Mesendoderm (in vitro differentiated cells): ENCODE data around the gene DPYSL4.

Source experiments
- DNase-seq: peaks from one replicate; pipeline ENCODE4 v3.0.0; 2013
- H2AK5ac ChIP-seq: 2 replicates; pipeline ENCODE4 v1.6.1; 2013; ENCODE audit warnings: low read length, inconsistent platforms
- H2BK120ac ChIP-seq: 2 replicates; pipeline ENCODE4 v1.6.1; 2013; ENCODE audit warnings: low read depth, mild to moderate bottlenecking, low read length, moderate library complexity, mixed read lengths
- H2BK15ac ChIP-seq: replicated peaks from 2 replicates; pipeline ENCODE4 v1.6.1; 2013; ENCODE audit warnings: low read depth, mild to moderate bottlenecking, moderate library complexity
- H2BK5ac ChIP-seq: 2 replicates; pipeline ENCODE4 v1.6.1; 2013; ENCODE audit warnings: low read length, inconsistent platforms
- H3K18ac ChIP-seq: 2 replicates; pipeline ENCODE4 v1.6.1; 2013; ENCODE audit warnings: mild to moderate bottlenecking, low read length, mixed read lengths
- H3K23ac ChIP-seq: one replicate; pipeline ENCODE4 v1.6.1; 2013; ENCODE audit warnings: low read length
- H3K27ac ChIP-seq: 2 replicates; pipeline ENCODE4 v1.5.1; 2013; ENCODE audit warnings: low read depth, mild to moderate bottlenecking, inconsistent platforms, low read length, moderate library complexity
- H3K27me3 ChIP-seq: 2 replicates; pipeline ENCODE4 v1.6.1; 2013; ENCODE audit warnings: low read length, control low read depth, mild to moderate bottlenecking, inconsistent platforms; ENCODE audit not compliant: insufficient read depth, poor library complexity
- H3K36me3 ChIP-seq: 2 replicates; pipeline ENCODE4 v1.6.1; 2013; ENCODE audit warnings: low read length, inconsistent platforms; ENCODE audit not compliant: control insufficient read depth, insufficient read depth
- H3K4ac ChIP-seq: one replicate; pipeline ENCODE4 v1.6.1; 2013; ENCODE audit warnings: low read depth, mild to moderate bottlenecking, low read length, moderate library complexity
- H3K4me1 ChIP-seq: 2 replicates; pipeline ENCODE4 v1.6.1; 2013; ENCODE audit warnings: low read depth, low read length, inconsistent platforms; ENCODE audit not compliant: control insufficient read depth
- H3K4me2 ChIP-seq: 2 replicates; pipeline ENCODE4 v1.6.1; 2013; ENCODE audit warnings: low read length
- H3K4me3 ChIP-seq: 2 replicates; pipeline ENCODE4 v1.5.1; 2013; ENCODE audit warnings: mild to moderate bottlenecking, low read length
- H3K56ac ChIP-seq: one replicate; pipeline ENCODE4 v1.6.1; 2013; ENCODE audit warnings: low read length
- H3K79me1 ChIP-seq: 2 replicates; pipeline ENCODE4 v1.6.1; 2013; ENCODE audit warnings: low read length, inconsistent platforms
- H3K79me2 ChIP-seq: 2 replicates; pipeline ENCODE4 v1.6.1; 2013; ENCODE audit warnings: mild to moderate bottlenecking, low read length; ENCODE audit not compliant: control insufficient read depth, insufficient read depth
- H3K9ac ChIP-seq: 2 replicates; pipeline ENCODE4 v1.6.1; 2013; ENCODE audit warnings: low read length, inconsistent platforms
- H4K5ac ChIP-seq: one replicate; pipeline ENCODE4 v1.6.1; 2013; ENCODE audit warnings: low read length
- H4K8ac ChIP-seq: one replicate; pipeline ENCODE4 v1.6.1; 2013; ENCODE audit warnings: low read depth, mild to moderate bottlenecking, control low read depth, low read length, moderate library complexity
- WGBS: extraction: QIAGEN DNeasy Blood & Tissue Kit; methylation state at CpG from one replicate; pipeline ENCODE4 v1.1.7; 2013; ENCODE audit warnings: low lambda C conversion rate, missing lambda C conversion rate; ENCODE audit not compliant: insufficient coverage; ENCODE audit errors: extremely low coverage; 5-methylcytosine and 5-hydroxymethylcytosine counted together

Gene DPYSL4

GRCh38 chr10:132175907-132176581 lies 10.7 kb upstream of the DPYSL4 start:
- Histone ChIP-seq H3K36me3 (no peaks in the 10 kb centered on the region), H3K79me1 (no peaks in the 10 kb centered on the region), H3K56ac (no peak overlapping the region), H3K18ac (no peak overlapping the region), H3K4me1 (no peaks in the 10 kb centered on the region), H3K27me3 (no peaks in the 10 kb centered on the region), H2BK15ac (no peak overlapping the region), H2BK120ac (no peak overlapping the region), H3K79me2 (no peaks in the 10 kb centered on the region), H2AK5ac (no peak overlapping the region), H3K23ac (no peak overlapping the region), H3K4me2 (no peak overlapping the region), H2BK5ac (no peak overlapping the region), H3K4ac (no peak overlapping the region), H3K27ac (no peak overlapping the region), H3K4me3 (no peak overlapping the region), H4K5ac (no peak overlapping the region), H4K8ac (no peak overlapping the region), H3K9ac (no peak overlapping the region)
- DNase-seq: no peak
- WGBS: no CpG with 5 or more reads among the region's 16 CpGs

GRCh38 chr10:132176623-132177500 lies 9.9 kb upstream of the DPYSL4 start:
- Histone ChIP-seq H3K79me1 (no peaks in the 10 kb centered on the region), H3K36me3 (no peaks in the 10 kb centered on the region), H3K27me3 (no peaks in the 10 kb centered on the region), H2AK5ac (no peak overlapping the region), H3K4me1 (no peaks in the 10 kb centered on the region), H3K4me3 (no peak overlapping the region), H4K8ac (no peak overlapping the region), H3K79me2 (no peaks in the 10 kb centered on the region), H2BK120ac (no peak overlapping the region), H3K18ac (no peak overlapping the region), H3K9ac (no peak overlapping the region), H4K5ac (no peak overlapping the region), H3K27ac (no peak overlapping the region), H3K56ac (no peak overlapping the region), H3K4me2 (no peak overlapping the region), H2BK15ac (no peak overlapping the region), H3K4ac (no peak overlapping the region), H3K23ac (no peak overlapping the region), H2BK5ac (no peak overlapping the region)
- no peak for DNase-seq
- no CpG with 5 or more reads among the region's 19 CpGs for WGBS

- Histone ChIP-seq H3K27ac (no peak overlapping the region), H2BK5ac (no peak overlapping the region), H3K9ac (no peak overlapping the region), H3K23ac (no peak overlapping the region), H2BK120ac (no peak overlapping the region), H2BK15ac (no peak overlapping the region), H3K4me1 (no peaks in the 10 kb centered on the region), H3K36me3 (no peaks in the 10 kb centered on the region), H3K18ac (no peak overlapping the region), H4K8ac (no peak overlapping the region), H3K79me1 (no peaks in the 10 kb centered on the region), H3K56ac (no peak overlapping the region), H3K27me3 (no peaks in the 10 kb centered on the region), H4K5ac (no peak overlapping the region), H3K4me3 (no peak overlapping the region), H3K4ac (no peak overlapping the region), H3K79me2 (no peaks in the 10 kb centered on the region), H3K4me2 (no peak overlapping the region), H2AK5ac (no peak overlapping the region)
- no peak for DNase-seq
- no CpG with 5 or more reads among the region's 6 CpGs for WGBS
These were observed 8.7 kb upstream of the DPYSL4 start for GRCh38 chr10:132178046-132178445.

- Histone ChIP-seq H3K4me3 (no peak overlapping the region), H3K56ac (no peak overlapping the region), H2BK5ac (no peak overlapping the region), H3K36me3 (no peaks in the 10 kb centered on the region), H3K4me2 (no peak overlapping the region), H3K4ac (no peak overlapping the region), H2BK15ac (no peak overlapping the region), H3K23ac (no peak overlapping the region), H2AK5ac (no peak overlapping the region), H3K27me3 (no peaks in the 10 kb centered on the region), H2BK120ac (no peak overlapping the region), H3K9ac (no peak overlapping the region), H3K18ac (no peak overlapping the region), H3K27ac (no peak overlapping the region), H3K79me2 (no peaks in the 10 kb centered on the region), H3K4me1 (no peaks in the 10 kb centered on the region), H3K79me1 (no peaks in the 10 kb centered on the region), H4K8ac (no peak overlapping the region), H4K5ac (no peak overlapping the region)
- WGBS: no CpG with 5 or more reads among the region's 23 CpGs
- no peak for DNase-seq
These were observed 7.8 kb upstream of the DPYSL4 start for GRCh38 chr10:132178672-132179545.

GRCh38 chr10:132179551-132180392 lies 7.0 kb upstream of the DPYSL4 start:
- H4K8ac ChIP-seq: no peak overlapping the region
- no peak overlapping the region for H3K4me3 ChIP-seq
- H3K4ac ChIP-seq: no peak overlapping the region
- no peak overlapping the region for H2BK15ac ChIP-seq
- no peak overlapping the region for H2BK5ac ChIP-seq
- H3K79me1 ChIP-seq: no peaks in the 10 kb centered on the region
- no peak overlapping the region for H2BK120ac ChIP-seq
- no peak overlapping the region for H3K9ac ChIP-seq
- H4K5ac ChIP-seq: no peak overlapping the region
- no CpG with 5 or more reads among the region's 16 CpGs for WGBS
- no peak overlapping the region for H3K18ac ChIP-seq
- H3K4me1 ChIP-seq: no peaks in the 10 kb centered on the region
- H2AK5ac ChIP-seq: no peak overlapping the region
- DNase-seq: no peak
- no peak overlapping the region for H3K23ac ChIP-seq
- H3K56ac ChIP-seq: no peak overlapping the region
- H3K27me3 ChIP-seq: peaks cover 2% of the 10 kb centered on the region
- H3K79me2 ChIP-seq: no peaks in the 10 kb centered on the region
- no peak overlapping the region for H3K4me2 ChIP-seq
- H3K27ac ChIP-seq: no peak overlapping the region
- H3K36me3 ChIP-seq: no peaks in the 10 kb centered on the region
